Keratinocyte (primary cell): Measurements from ENCODE around the gene USP13.

ENCODE experiments used
- CTCF ChIP-seq, 3 experiments: IDR thresholded peaks in 1 of 3; conservative IDR thresholded peaks in 1 of 3; optimal IDR thresholded peaks in 1 of 3; 2 replicates in 2 of 3; 3 replicates in 1 of 3; pipeline versions ENCODE3 to v1.5.1; 2011; ENCODE audit warnings: low read length in 3 of 3, mild to moderate bottlenecking in 3 of 3, moderate library complexity in 2 of 3, control low read depth in 1 of 3, inconsistent platforms in 1 of 3; ENCODE audit not compliant: insufficient read depth in 2 of 3; ENCODE audit errors: extremely low read depth in 1 of 3
- EZH2 ChIP-seq: IDR thresholded peaks from one replicate; pipeline ENCODE4 v1.6.1; 2012; ENCODE audit warnings: inconsistent platforms, mild to moderate bottlenecking, low read length, moderate library complexity

- no peak for TF ChIP-seq CTCF (optimal IDR thresholded peaks at IDR 0.05 in 1 of 3, IDR thresholded peaks at IDR 0.05 in 1 of 3, conservative IDR thresholded peaks at IDR 0.05 in 1 of 3; ENCODE audit: extremely low read depth in 1 of 3, insufficient read depth in 2 of 3, low read length in 3 of 3)
- no peak for TF ChIP-seq EZH2
Measured at GRCh38 chr3:179613807-179614206, 39.0 kb upstream of the USP13 start.
